OCI-LY3 (cell line): ENCODE data around the gene KATNAL1.

Source experiments
- H2AFZ ChIP-seq: fragments of 200-600, 300-600 bp; shearing (Covaris generic); 2 replicates; pipeline ENCODE4 v1.6.0; 2014; ENCODE audit warnings: antibody characterized with exemption, low read depth, low read length
- H3K27ac ChIP-seq: fragments of 200-600, 300-600 bp; sonication (generic); 2 replicates; pipeline ENCODE4 v1.5.1; 2014; ENCODE audit warnings: mild to moderate bottlenecking, low read length, moderate library complexity, mixed read lengths
- H3K27me3 ChIP-seq: fragments of 200-600, 300-600 bp; sonication (generic); 2 replicates; pipeline ENCODE4 v1.6.1; 2014; ENCODE audit warnings: low read depth, low read length, mixed read lengths
- H3K36me3 ChIP-seq: fragments of 200-600, 300-600 bp; sonication (generic); replicated peaks from 2 replicates; pipeline ENCODE3; 2014; ENCODE audit warnings: low read depth, low read length, mixed read lengths
- H3K4me1 ChIP-seq: fragments of 300-600, 200-600 bp; sonication (generic); 2 replicates; pipeline ENCODE4 v1.6.1; 2014; ENCODE audit warnings: low read length, mixed read lengths
- H3K4me2 ChIP-seq: fragments of 200-600, 300-600 bp; sonication (generic); 2 replicates; pipeline ENCODE4 v1.6.1; 2014; ENCODE audit warnings: low read length, mixed read lengths
- H3K4me3 ChIP-seq: fragments of 300-600, 200-600 bp; sonication (generic); 2 replicates; pipeline ENCODE4 v1.5.1; 2014; ENCODE audit warnings: antibody characterized with exemption, mild to moderate bottlenecking, low read length, moderate library complexity
- H3K79me2 ChIP-seq: fragments of 300-600, 200-600 bp; shearing (Covaris generic); 2 replicates; pipeline ENCODE4 v1.6.1; 2014; ENCODE audit warnings: mild to moderate bottlenecking, low read length, mixed read lengths
- H3K9ac ChIP-seq: fragments of 300-600, 200-600 bp; shearing (Covaris generic); 2 replicates; pipeline ENCODE4 v1.6.0; 2014; ENCODE audit warnings: mild to moderate bottlenecking, low read length, moderate library complexity
- H3K9me3 ChIP-seq: fragments of 200-600, 300-600 bp; shearing (Covaris generic); 2 replicates; pipeline ENCODE4 v1.6.1; 2014; ENCODE audit warnings: low read length, mixed read lengths; ENCODE audit not compliant: insufficient read depth
- H4K20me1 ChIP-seq: fragments of 200-600, 300-600 bp; sonication (generic); 2 replicates; pipeline ENCODE4 v1.6.1; 2016; ENCODE audit warnings: low read length, mixed read lengths; ENCODE audit not compliant: insufficient read depth
- EZH2phosphoT487 ChIP-seq: fragments of 200-600 bp; shearing (Covaris generic); IDR thresholded peaks from 2 replicates; pipeline ENCODE4 v1.6.1; 2018; ENCODE audit warnings: antibody characterized with exemption, mixed run types, low read depth
- TF ChIP-seq, protein P1 (sequence below): fragments of 200-600, 300-600 bp; sonication (generic); IDR thresholded peaks from 2 replicates; pipeline ENCODE4 v1.5.1; 2014; ENCODE audit warnings: antibody characterized with exemption, low read length, low read depth

KATNAL1 gene

DNA sequence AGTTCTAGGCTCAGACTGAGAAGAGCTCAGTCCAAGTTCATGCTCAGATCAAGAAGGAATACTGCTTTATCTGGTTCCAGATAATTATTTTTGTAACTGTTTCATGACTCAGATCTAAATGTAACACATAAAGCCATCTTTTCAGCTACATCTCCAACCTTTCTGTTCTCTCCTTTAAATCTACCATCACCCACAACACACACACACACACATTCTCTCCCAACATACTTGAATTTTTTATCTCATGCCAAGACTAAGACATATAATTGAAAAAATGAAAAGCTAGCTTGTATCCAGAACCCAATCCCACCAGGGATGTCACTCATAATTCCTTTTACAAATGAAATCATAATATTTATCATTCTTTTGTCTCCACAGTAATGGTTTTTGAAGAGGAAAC lies 7.6 kb downstream of the KATNAL1 start:
- H3K9me3 ChIP-seq, result no peaks in the 10 kb centered on the region
- H3K9ac ChIP-seq, result no peak overlapping the region
- H3K4me2 ChIP-seq, result no peak overlapping the region
- no peak for TF ChIP-seq EZH2phosphoT487
- TF ChIP-seq, protein P1, sequence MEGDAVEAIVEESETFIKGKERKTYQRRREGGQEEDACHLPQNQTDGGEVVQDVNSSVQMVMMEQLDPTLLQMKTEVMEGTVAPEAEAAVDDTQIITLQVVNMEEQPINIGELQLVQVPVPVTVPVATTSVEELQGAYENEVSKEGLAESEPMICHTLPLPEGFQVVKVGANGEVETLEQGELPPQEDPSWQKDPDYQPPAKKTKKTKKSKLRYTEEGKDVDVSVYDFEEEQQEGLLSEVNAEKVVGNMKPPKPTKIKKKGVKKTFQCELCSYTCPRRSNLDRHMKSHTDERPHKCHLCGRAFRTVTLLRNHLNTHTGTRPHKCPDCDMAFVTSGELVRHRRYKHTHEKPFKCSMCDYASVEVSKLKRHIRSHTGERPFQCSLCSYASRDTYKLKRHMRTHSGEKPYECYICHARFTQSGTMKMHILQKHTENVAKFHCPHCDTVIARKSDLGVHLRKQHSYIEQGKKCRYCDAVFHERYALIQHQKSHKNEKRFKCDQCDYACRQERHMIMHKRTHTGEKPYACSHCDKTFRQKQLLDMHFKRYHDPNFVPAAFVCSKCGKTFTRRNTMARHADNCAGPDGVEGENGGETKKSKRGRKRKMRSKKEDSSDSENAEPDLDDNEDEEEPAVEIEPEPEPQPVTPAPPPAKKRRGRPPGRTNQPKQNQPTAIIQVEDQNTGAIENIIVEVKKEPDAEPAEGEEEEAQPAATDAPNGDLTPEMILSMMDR, result no peak
- H2AFZ ChIP-seq, result no peak overlapping the region
- H3K27ac ChIP-seq, result no peak overlapping the region
- peaks cover 12% of the 10 kb centered on the region for H3K4me1 ChIP-seq
- no peaks in the 10 kb centered on the region for H3K27me3 ChIP-seq
- H4K20me1 ChIP-seq, result no peaks in the 10 kb centered on the region
- peaks cover 15% of the 10 kb centered on the region; the same call in 1 of the 2 replicates for H3K79me2 ChIP-seq
- H3K36me3 ChIP-seq, result no peaks in the 10 kb centered on the region
- no peak overlapping the region for H3K4me3 ChIP-seq

DNA sequence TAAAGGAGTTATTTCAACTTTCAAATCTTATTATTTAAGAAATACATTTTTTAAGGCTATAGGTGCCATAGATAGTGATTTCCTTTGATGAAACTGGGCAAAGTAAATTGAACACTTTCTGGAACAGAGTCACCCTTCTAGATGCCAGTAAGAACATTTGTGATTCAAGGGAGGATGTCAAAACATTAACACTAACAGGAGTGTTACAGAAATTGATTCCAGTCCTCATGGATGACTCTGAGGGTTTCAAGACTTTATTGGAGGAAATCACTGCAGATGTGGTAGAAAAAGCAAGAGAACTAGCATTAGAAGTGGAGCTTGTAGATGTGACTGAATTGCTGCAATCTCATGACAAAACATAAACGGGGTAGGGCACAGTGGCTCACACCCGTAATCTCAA lies 12.2 kb downstream of the KATNAL1 start:
- no peak overlapping the region for H3K4me2 ChIP-seq
- no peak overlapping the region for H3K27ac ChIP-seq
- H3K79me2 ChIP-seq, result peaks cover 3% of the 10 kb centered on the region; the same call in 1 of the 2 replicates
- H3K27me3 ChIP-seq, result no peaks in the 10 kb centered on the region
- H4K20me1 ChIP-seq, result no peaks in the 10 kb centered on the region
- H3K9ac ChIP-seq, result no peak overlapping the region
- no peaks in the 10 kb centered on the region for H3K36me3 ChIP-seq
- no peaks in the 10 kb centered on the region for H3K4me1 ChIP-seq
- H3K9me3 ChIP-seq, result no peaks in the 10 kb centered on the region
- no peak for TF ChIP-seq EZH2phosphoT487
- TF ChIP-seq, protein P1, result no peak
- no peak overlapping the region for H2AFZ ChIP-seq
- H3K4me3 ChIP-seq, result no peak overlapping the region

DNA sequence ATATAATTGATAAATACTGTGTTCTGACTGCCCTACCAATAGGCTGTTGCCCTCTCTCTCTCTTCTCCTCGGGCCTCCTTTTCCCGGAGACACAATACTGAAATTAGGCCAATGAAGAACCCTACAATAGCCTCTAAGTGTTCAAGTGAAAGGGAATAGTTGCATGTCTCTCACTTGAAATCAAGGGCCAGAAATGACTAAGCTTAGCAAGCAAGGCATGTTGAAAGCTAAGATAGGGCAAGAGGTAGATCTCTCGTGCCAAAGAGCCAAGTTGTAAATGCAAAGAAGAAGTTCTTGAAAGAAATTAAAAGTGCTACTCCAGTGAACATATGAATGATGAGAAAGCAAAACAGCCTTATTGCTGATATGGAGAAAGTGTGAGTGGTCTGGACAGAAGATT lies 13.3 kb downstream of the KATNAL1 start:
- Histone ChIP-seq H3K36me3 (no peaks in the 10 kb centered on the region), H4K20me1 (no peaks in the 10 kb centered on the region), H3K27ac (no peak overlapping the region), H3K9ac (no peak overlapping the region), H3K4me3 (no peak overlapping the region), H3K4me1 (no peaks in the 10 kb centered on the region), H3K79me2 (peaks cover 3% of the 10 kb centered on the region; the same call in 1 of the 2 replicates), H3K9me3 (no peaks in the 10 kb centered on the region), H2AFZ (no peak overlapping the region), H3K27me3 (no peaks in the 10 kb centered on the region), H3K4me2 (no peak overlapping the region)
- TF ChIP-seq, protein P1, result no peak
- TF ChIP-seq EZH2phosphoT487, result no peak

DNA sequence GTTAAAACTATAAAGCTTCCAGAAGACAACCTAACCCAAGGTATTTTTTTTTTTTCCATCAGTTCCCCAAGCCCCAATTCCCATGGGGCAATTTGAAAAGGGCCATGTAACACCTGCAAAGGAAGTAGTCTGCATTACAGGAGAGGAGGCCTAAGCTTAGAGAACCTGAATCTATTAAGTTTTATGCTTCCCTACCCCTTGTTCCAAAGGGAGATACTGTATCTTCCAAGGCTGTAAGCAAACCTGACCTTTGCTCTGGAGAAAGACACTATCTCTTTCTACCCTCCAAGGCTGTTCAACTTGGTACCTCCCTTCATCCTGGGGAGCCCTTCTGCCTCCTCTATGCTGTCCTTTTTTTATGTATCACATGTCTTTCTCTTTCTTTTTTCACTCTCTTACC lies 15.0 kb downstream of the KATNAL1 start:
- Histone ChIP-seq H2AFZ (no peak overlapping the region), H3K4me2 (no peak overlapping the region), H4K20me1 (0 out of 2 replicates have a peak, but pooled peaks cover 4% of the 10 kb centered on the region), H3K27ac (no peak overlapping the region), H3K9ac (no peak overlapping the region), H3K79me2 (peaks cover under 1% of the 10 kb centered on the region; the same call in 1 of the 2 replicates), H3K36me3 (no peaks in the 10 kb centered on the region), H3K27me3 (no peaks in the 10 kb centered on the region), H3K4me3 (no peak overlapping the region), H3K9me3 (no peaks in the 10 kb centered on the region), H3K4me1 (no peaks in the 10 kb centered on the region)
- TF ChIP-seq EZH2phosphoT487, result no peak
- TF ChIP-seq, protein P1, result no peak
